Measurements from ENCODE around the gene HNRNPA3. TPM values are rescaled to one million over a fixed set of nuclear protein-coding genes. Genes with fewer than 3 reads are reported as not detected.
"Not testable (repeated sequence)": the region's sequence is repeated elsewhere in the genome, so short reads cannot be mapped to it uniquely, and the experiment has no call there.

HNRNPA3 gene
- total RNA-seq, 2 donors from 2014 or later = 147 to 278 TPM

- H3K4me3 ChIP-seq = no peak overlapping the region
- H3K9ac ChIP-seq (ENCODE audit: low read depth in 2 of 2, low read length in 2 of 2) = no peak overlapping the region
- DNase-seq = no peak
- H3K27ac ChIP-seq = no peak overlapping the region
- TF ChIP-seq, protein P1, sequence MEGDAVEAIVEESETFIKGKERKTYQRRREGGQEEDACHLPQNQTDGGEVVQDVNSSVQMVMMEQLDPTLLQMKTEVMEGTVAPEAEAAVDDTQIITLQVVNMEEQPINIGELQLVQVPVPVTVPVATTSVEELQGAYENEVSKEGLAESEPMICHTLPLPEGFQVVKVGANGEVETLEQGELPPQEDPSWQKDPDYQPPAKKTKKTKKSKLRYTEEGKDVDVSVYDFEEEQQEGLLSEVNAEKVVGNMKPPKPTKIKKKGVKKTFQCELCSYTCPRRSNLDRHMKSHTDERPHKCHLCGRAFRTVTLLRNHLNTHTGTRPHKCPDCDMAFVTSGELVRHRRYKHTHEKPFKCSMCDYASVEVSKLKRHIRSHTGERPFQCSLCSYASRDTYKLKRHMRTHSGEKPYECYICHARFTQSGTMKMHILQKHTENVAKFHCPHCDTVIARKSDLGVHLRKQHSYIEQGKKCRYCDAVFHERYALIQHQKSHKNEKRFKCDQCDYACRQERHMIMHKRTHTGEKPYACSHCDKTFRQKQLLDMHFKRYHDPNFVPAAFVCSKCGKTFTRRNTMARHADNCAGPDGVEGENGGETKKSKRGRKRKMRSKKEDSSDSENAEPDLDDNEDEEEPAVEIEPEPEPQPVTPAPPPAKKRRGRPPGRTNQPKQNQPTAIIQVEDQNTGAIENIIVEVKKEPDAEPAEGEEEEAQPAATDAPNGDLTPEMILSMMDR (IDR thresholded peaks at IDR 0.05) = no peak
- no peaks in the 10 kb centered on the region for H3K9me3 ChIP-seq
- H3K36me3 ChIP-seq = no peaks in the 10 kb centered on the region
- intact Hi-C loops (cut with DNase I) = no loop called here
- no peaks in the 10 kb centered on the region for H3K27me3 ChIP-seq
- peaks cover 3% of the 10 kb centered on the region for H3K4me1 ChIP-seq
These were observed 36.5 kb upstream of the HNRNPA3 start for GRCh38 chr2:177175917-177176668.

DNA sequence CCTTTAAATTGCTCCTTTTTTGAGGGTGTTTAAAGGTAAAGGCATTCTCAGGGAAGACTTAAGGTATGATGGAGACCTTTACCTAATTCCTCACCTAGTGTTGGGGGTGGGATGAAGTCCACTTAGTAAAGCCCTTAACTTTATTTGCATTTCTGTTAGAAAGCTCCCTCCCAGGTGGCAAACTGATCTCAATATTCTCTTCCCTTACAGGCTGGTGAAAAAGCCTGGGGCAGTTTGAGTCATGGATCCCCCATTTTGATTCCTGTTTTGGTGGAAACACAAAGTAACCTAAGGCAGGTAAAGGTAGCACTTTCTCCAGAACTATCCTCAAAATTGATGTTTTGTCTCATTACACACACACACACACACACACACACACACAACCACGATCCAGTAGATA is 33.8 kb upstream of the HNRNPA3 start:
- no peak overlapping the region for H3K9ac ChIP-seq (ENCODE audit: low read depth in 2 of 2, low read length in 2 of 2)
- intact Hi-C loops (cut with DNase I) = no loop called here
- TF ChIP-seq, protein P1 (IDR thresholded peaks at IDR 0.05) = no peak
- H3K9me3 ChIP-seq = no peaks in the 10 kb centered on the region
- no peak for DNase-seq
- H3K4me1 ChIP-seq = no peaks in the 10 kb centered on the region
- H3K27me3 ChIP-seq = no peaks in the 10 kb centered on the region
- H3K4me3 ChIP-seq = no peak overlapping the region
- no peak overlapping the region for H3K27ac ChIP-seq
- no peaks in the 10 kb centered on the region for H3K36me3 ChIP-seq

DNA sequence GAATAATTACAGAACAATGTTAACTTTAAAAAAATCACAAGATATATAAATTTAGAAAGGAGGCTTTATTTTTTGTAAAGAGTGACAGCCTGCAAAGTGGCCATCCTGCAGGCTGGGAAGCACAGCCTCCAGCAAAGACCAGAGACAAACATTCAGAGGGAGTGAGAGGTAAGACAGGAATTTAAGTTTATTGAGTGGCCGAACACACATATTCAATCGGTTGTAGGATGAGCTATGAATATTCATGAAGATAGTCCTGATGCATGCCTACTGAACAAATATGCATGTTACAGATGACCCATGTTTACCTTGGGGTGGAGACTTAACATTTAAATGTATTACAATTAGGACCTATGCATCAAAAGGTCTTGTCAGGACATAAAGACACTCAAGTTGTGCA is 33.4 kb upstream of the HNRNPA3 start:
- H3K27ac ChIP-seq = no peak overlapping the region
- no peaks in the 10 kb centered on the region for H3K27me3 ChIP-seq
- no peak for DNase-seq
- intact Hi-C loops (cut with DNase I) = no loop called here
- TF ChIP-seq, protein P1 (IDR thresholded peaks at IDR 0.05) = no peak
- no peak overlapping the region for H3K9ac ChIP-seq (ENCODE audit: low read depth in 2 of 2, low read length in 2 of 2)
- no peak overlapping the region for H3K4me3 ChIP-seq
- no peaks in the 10 kb centered on the region for H3K9me3 ChIP-seq
- H3K4me1 ChIP-seq = no peaks in the 10 kb centered on the region
- H3K36me3 ChIP-seq = no peaks in the 10 kb centered on the region

DNA sequence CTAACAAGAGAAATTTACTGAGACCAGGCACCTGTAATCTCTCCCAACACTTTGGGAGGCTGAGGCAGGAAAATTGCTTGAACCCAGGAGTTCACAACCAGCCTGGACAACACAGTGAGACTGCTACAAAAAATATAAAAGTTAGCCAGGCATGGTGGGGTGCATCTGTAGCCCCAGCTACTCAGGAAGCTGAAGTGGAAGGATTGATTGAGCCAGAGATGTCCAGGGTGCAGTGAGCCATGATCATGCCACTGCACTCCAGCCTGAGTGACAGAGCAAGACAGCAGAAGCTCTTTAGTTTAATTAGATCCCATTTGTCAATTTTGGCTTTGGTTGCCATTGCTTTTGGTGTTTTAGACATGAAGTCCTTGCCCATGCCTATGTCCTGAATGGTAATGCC is 32.9 kb upstream of the HNRNPA3 start:
- H3K27me3 ChIP-seq; H3K27ac ChIP-seq; intact Hi-C loops (cut with DNase I); H3K4me1 ChIP-seq; DNase-seq; H3K9me3 ChIP-seq; H3K36me3 ChIP-seq; H3K4me3 ChIP-seq; H3K9ac ChIP-seq (ENCODE audit: low read depth in 2 of 2, low read length in 2 of 2): not testable (repeated sequence)

GRCh38 chr2:177180269-177181000 is 32.2 kb upstream of the HNRNPA3 start:
- Histone ChIP-seq H3K9ac (ENCODE audit: low read depth in 2 of 2, low read length in 2 of 2) (no peak overlapping the region), H3K4me3 (no peak overlapping the region), H3K27ac (no peak overlapping the region), H3K4me1 (no peaks in the 10 kb centered on the region), H3K36me3 (no peaks in the 10 kb centered on the region), H3K9me3 (no peaks in the 10 kb centered on the region), H3K27me3 (no peaks in the 10 kb centered on the region)
- intact Hi-C loops (cut with DNase I) = no loop called here
- TF ChIP-seq, protein P1 (IDR thresholded peaks at IDR 0.05) = no peak
- no peak for DNase-seq

DNA sequence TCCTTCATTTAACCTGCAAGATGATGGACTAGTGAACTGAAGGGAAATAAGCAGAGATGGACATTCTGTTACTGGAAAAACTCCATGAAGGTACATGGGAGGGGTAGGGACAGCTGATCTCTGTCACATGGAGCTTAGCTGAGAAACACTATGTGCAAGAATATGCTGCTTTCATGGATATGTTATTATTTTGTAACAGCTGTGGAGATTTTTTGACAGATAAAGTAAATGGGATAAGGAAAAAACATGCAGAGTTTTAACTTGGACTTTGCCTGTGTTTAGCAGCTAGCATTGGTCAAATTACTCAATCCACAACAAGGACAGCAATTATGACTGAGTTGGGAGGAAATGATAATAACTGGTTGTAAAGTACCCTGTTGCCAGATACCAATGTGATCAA is 28.7 kb upstream of the HNRNPA3 start:
- Histone ChIP-seq H3K36me3 (no peaks in the 10 kb centered on the region), H3K9ac (ENCODE audit: low read depth in 2 of 2, low read length in 2 of 2) (no peak overlapping the region), H3K4me1 (peaks cover 5% of the 10 kb centered on the region), H3K4me3 (no peak overlapping the region), H3K9me3 (no peaks in the 10 kb centered on the region), H3K27ac (no peak overlapping the region), H3K27me3 (no peaks in the 10 kb centered on the region)
- TF ChIP-seq, protein P1 (IDR thresholded peaks at IDR 0.05) = no peak
- intact Hi-C loops (cut with DNase I) = no loop called here
- no peak for DNase-seq
